Mammary epithelial cell (primary cell): ENCODE results near the gene ATP6V1C2.

Source experiments
- CTCF ChIP-seq, 2 donors: IDR thresholded peaks in 1 of 2; conservative IDR thresholded peaks in 1 of 2; 2 replicates each; pipeline ENCODE4 v1.5.1; 2011 to 2012; ENCODE audit warnings: inconsistent platforms in 2 of 2, low read length in 2 of 2, mild to moderate bottlenecking in 2 of 2, control low read depth in 1 of 2, low read depth in 1 of 2; ENCODE audit not compliant: insufficient read depth in 1 of 2; ENCODE audit errors: extremely low read depth in 1 of 2
- EZH2 ChIP-seq: IDR thresholded peaks from 2 replicates; pipeline ENCODE4 v1.6.1; 2012; ENCODE audit warnings: low read length, inconsistent platforms, borderline replicate concordance

GRCh38 chr2:10831400-10831985, 110.1 kb downstream of the ATP6V1C2 start:
- no peak for TF ChIP-seq CTCF (conservative IDR thresholded peaks at IDR 0.05 in 1 of 2, IDR thresholded peaks at IDR 0.05 in 1 of 2; ENCODE audit: extremely low read depth in 1 of 2, insufficient read depth in 1 of 2, low read depth in 1 of 2, low read length in 2 of 2)
- TF ChIP-seq EZH2 = no peak
